ENCODE results near the gene PAK4.

- TF ChIP-seq, protein P1, sequence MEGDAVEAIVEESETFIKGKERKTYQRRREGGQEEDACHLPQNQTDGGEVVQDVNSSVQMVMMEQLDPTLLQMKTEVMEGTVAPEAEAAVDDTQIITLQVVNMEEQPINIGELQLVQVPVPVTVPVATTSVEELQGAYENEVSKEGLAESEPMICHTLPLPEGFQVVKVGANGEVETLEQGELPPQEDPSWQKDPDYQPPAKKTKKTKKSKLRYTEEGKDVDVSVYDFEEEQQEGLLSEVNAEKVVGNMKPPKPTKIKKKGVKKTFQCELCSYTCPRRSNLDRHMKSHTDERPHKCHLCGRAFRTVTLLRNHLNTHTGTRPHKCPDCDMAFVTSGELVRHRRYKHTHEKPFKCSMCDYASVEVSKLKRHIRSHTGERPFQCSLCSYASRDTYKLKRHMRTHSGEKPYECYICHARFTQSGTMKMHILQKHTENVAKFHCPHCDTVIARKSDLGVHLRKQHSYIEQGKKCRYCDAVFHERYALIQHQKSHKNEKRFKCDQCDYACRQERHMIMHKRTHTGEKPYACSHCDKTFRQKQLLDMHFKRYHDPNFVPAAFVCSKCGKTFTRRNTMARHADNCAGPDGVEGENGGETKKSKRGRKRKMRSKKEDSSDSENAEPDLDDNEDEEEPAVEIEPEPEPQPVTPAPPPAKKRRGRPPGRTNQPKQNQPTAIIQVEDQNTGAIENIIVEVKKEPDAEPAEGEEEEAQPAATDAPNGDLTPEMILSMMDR (conservative IDR thresholded peaks at IDR 0.05; ENCODE audit: low read depth, low read length) = no peak
- TF ChIP-seq EZH2 (IDR thresholded peaks at IDR 0.05; ENCODE audit: borderline replicate concordance, low read depth, low read length, poor library complexity, severe bottlenecking) = no peak
These were observed 98.2 kb downstream of the PAK4 start for GRCh38 chr19:39223703-39224279.

All from A673 (cell line).